Gastroesophageal sphincter (tissue), 3 donors: ENCODE data around the gene WNK2.

ENCODE experiments used
- CTCF ChIP-seq, 4 experiments: fragments of 200-600 bp in 2 of 4; fragments of 450-650 bp in 2 of 4; sonication (generic) in 1 of 4; IDR thresholded peaks; one replicate each; pipeline ENCODE4 v1.5.1; 2017 to 2019; ENCODE audit warnings: antibody characterized with exemption in 4 of 4, mild to moderate bottlenecking in 2 of 4, moderate library complexity in 2 of 4
- EP300 ChIP-seq: sonication (generic); formaldehyde crosslinking; IDR thresholded peaks from one replicate; pipeline ENCODE4 v1.6.1; 2017; ENCODE audit warnings: antibody characterized with exemption, mild to moderate bottlenecking
- POLR2A ChIP-seq, 2 donors: fragments of 450-650 bp; IDR thresholded peaks; one replicate each; pipeline ENCODE4 v1.6.1; 2017; ENCODE audit warnings: antibody characterized with exemption in 2 of 2, mild to moderate bottlenecking in 2 of 2, moderate library complexity in 1 of 2
- POLR2AphosphoS5 ChIP-seq: sonication (generic); formaldehyde crosslinking; IDR thresholded peaks from one replicate; pipeline ENCODE4 v1.6.1; 2017; ENCODE audit warnings: antibody characterized with exemption

DNA sequence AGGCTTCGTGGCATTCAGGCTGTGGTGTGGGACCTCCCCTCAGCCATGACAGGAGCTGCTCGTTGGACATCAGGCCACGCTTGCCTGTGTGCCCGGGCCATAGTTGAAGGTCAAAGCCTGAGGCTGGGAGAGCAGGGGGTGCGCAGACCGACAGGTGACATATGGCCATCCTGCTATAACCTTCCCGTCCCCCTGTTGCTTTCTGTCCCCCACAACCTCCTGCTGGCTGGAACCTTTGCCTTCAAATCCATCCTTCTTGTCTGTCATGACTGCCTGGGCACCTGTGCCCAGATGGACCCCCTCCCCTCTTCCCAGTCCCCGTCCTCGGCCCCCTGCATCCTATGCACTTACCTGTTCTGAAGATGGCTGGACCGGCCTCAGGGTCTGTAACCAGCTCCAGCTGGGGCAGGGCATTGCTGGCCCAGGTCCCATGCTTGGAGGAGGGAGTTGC is 83.2 kb downstream of the WNK2 start:
- no peak for TF ChIP-seq CTCF (IDR thresholded peaks at IDR 0.05)
- no peak for TF ChIP-seq EP300
- TF ChIP-seq POLR2A (IDR thresholded peaks at IDR 0.05), result no peak
- TF ChIP-seq POLR2AphosphoS5, result no peak
